GM19455 (cell line): ENCODE measurements around the gene GABRD.

ENCODE experiments used
- ATAC-seq: cut with Tn5 transposase; IDR thresholded peaks from one replicate; pipeline ENCODE4 v1.9.1; 2021; ENCODE audit not compliant: unreplicated experiment

Gene GABRD

DNA sequence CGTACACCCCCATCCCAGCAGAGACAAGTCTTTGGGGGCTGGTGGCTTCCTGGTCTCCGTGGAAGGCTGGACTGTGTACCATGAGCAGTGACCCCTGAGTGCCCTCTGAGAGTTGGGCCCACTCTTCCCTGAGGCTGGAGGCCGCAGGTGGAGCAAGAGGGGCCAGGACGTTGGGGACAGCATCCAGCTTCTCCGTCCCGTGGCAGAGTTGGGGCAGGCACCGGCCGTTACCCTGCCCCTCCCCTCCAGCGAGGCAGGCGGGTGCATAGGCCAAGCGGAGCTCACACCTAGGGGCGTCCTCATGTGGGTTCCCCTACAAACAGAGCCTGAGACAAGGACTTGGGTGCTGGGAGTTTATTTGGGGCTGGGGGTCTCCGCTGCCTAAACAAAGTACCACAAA, 14.0 kb downstream of the GABRD start:
- ATAC-seq = no peak

DNA sequence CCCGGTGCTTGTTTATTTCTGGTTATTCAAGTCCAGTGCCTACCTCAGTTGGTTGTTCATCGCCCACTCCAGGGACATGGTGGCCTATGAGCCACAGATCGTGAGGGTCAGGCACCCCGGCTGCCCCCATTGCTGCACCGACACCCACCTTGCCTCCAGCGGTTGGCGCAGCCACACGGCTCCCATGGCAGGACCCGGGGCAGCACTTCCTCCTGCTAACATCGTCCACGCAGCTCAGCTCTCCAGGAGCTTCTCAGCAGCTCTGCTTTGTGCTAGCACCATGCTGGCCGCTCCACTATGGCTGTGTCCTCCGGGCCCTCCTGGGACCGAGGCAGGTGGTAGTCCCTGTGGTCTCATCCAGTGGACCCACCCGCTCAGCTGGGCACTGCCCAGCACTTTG, 17.1 kb downstream of the GABRD start:
- no peak for ATAC-seq

- no peak for ATAC-seq
Observed at GRCh38 chr1:2037314-2037979, 18.3 kb downstream of the GABRD start.

DNA sequence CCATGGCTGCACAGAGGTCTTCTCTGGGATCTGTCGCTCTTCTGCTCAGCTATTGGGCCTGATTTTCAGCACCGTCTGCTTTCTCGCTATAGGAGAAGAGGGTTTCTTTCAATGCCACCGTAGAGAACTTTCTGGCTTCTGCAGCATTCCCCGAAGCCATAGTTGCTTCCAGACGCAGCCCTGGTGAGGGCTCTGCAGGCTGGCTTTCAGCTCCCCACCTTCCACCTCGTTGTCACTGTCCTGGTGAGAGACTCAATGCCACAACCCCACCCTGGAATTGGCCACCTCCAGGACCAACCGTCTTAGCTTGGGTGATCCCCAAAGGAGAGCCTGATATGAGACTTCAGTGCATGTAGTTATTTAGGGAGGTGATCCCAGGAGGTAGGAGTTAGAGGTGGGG, 19.1 kb downstream of the GABRD start:
- no peak for ATAC-seq

- ATAC-seq = no peak
Observed at GRCh38 chr1:2039251-2039650, 20.1 kb downstream of the GABRD start.

DNA sequence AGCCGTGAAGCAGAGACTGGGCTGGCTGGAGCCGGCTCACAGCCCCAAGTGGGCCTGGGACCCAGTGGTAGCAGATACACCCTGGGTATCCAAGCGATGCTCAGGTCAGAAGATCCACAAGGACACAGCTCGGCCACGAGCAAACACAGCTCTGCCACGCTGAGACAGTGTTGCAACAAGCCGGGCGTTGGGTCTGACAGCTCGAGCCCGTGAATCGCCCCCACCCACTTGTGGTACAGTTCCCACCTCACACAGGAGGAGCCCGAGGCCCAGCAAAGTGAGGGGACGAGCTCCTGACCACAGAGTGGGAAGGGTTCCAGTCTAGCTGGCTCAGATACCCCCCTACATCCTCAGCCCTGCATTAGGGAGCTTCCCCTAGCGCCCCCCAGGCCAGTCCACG, 22.2 kb downstream of the GABRD start:
- no peak for ATAC-seq

DNA sequence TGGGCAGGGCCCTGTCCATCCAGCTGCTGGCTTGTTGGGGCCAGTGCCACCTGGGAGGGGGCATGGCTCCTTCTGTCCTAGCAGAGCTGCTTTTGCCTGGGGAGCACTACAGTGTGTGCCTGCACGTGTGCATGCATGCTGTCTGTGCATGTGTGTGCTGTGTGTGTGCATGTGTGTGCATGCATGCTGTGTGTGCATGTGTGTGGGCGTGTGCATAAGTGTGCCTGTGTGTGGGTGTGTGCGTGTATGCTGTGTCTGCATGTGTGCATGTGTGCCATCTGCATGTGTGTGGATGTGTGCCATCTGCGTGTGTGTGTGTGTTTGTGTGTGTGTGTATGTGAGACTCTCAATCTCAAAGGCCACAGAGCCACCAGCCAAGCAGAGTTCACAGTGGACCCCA, 22.7 kb downstream of the GABRD start:
- ATAC-seq = no peak

GRCh38 chr1:2042830-2043773, 24.0 kb downstream of the GABRD start:
- no peak for ATAC-seq

- ATAC-seq = no peak
Observed at GRCh38 chr1:2043886-2044285, 24.7 kb downstream of the GABRD start.

DNA sequence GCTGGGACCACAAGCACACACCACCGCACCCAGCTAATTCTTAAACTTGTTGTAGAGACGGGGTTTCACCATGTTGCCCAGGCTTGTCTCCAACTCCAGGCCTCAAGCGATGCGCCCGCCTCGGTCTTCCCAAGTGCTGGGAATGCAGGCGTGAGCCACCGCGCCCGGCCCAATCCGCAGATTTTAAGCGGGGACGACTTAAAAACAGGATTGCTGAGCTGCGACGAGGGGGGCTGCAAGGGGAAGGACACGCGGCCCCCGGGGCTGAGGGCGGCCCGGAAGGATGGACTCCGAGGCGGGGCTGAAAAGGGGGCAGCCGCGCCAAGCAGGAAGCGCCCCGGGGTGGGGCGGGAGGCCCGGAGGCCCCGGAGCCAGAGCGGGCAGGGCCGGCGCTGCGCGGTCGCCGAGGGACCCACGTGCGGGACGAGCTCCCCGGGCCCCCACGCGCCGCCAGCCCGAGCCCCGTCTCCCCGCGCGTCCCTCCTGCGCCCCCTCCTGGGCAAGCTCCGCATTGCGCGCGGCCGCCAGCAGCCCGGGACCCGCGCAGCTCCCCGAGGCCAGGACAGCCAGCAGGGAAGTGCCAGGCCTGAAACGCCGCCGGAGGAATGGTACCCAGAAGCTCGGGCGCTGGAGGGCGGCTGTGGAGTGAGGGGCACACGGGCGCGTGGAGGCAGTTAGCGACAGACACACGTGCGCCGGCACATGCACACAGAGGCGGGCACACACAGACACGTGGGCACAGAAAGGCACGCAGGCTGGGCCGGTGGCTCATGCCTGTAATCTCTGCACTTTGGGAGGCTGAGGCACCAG, 25.6 kb downstream of the GABRD start:
- ATAC-seq = no peak

GRCh38 chr1:2045468-2046173, 26.5 kb downstream of the GABRD start:
- ATAC-seq = no peak

DNA sequence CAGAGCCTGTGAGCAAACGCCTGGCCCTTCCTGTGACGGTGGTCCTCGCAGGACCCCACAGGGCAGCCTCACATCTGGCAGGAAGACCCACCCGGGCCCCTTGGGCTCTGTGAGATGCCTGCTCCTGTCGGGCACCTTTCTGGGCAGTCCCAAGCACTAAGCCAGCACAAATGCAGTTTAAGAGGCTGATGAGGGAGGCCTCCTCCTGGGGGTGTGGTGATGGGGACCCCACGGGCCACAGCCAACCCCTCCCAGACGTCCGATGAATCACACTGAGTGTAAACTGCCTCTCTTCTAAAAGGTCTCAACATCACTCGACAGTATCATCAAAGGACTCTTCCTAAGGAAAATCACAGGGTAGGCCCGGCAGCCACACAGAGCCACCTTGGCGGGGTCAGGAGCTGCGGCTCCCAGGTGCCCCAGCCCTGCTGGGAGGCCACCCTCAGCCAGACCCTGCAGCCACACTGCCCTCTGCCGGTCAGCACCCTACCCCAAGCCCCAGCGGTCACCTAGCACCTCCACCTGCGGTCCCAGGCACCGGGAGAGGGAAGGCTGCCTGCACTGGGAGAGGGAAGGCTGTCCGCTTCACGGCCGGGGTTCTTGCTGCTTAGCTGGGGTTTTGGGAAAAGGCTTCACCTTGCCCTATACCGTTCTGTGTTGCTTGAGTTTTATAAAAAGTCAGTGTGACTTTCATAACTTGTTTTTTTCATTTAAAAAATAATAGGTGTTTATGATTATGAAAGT, 27.2 kb downstream of the GABRD start:
- ATAC-seq = no peak

DNA sequence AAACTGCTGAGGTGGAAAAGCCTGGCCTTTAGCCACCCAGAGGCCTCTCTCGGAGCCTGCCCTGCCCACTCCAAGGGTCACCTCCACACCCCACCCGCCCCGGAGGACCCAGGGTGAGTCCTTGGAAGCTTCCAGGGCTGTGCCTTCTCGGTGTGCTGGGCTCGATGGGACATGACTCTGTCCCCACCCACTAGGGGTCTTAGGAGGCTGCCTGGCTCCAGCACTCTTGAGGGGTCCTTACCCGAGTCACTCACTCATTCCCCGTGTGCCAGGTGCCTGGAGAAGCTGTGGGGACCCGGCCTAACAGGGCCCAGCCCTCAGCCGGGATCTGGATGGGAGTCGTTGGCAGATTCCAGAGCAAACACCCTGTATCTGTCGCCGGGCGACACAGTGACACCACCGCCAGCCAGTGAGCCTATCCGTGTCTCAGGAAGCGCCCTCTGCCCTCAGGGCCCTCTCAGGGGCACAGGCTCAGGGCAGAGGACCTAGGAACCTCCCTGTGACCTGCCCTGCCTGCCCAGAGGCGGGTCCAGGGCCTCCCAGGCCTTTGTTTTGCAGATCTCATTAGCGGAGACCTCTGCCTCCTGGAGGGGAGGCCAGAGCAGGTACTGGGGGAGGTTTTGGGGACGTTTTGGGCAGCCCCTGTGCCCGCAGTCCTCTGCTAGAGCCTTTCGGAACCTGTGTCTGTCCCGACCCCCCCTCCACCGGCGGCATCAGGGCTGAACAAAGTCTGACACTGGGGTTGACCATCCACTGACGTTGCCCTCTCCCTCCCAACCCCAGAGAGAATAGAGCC, 28.0 kb downstream of the GABRD start:
- ATAC-seq = no peak

DNA sequence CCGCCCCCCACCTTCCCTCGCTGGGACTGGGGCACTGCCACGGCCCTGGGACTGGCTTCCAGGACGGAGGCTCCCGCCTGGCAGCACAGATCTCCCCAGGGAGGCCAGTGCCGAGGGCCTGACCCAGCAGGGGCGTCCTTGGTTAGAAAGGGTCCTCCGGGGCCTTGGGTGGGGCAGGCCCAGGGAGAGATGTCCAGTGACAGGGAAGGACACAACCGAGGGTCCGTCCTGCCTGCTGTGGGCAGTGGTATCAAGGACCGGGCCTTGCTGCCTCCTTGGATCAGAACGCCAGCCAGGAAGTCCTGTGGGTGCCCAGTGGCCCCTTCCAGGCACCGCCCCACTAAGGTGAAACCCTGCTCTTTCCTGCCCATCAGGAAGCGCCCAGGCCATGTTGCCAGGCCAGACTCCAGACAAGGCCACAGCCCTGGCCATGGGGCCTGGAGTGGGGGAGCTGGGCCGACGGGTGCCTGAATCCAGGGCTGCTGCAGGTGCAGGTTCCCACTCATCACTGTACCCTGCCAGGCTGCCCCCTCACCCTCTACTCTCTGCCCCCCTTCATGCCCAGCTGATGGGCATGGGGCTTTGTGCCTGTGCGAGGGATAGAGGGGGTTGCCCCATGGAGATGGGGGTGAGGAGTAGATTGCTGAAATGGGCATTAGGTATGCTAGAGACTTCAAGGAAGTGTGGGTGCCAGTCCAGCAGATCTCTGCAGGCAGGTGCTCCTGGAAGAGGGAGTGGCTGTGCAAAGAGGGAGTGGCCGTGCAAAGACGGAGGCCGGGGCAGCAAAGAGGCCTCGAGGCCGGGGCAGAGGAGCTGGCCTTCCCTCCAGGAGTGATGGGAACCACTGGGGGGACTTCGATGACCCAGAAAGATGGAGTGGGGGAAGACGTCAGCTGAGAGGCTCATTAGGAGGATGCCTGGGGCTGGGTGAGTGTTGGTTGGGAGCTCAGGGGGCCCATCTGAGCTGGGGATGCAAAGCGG, 28.9 kb downstream of the GABRD start:
- ATAC-seq = no peak

- no peak for ATAC-seq
Observed at GRCh38 chr1:2049225-2049717, 30.1 kb downstream of the GABRD start.

DNA sequence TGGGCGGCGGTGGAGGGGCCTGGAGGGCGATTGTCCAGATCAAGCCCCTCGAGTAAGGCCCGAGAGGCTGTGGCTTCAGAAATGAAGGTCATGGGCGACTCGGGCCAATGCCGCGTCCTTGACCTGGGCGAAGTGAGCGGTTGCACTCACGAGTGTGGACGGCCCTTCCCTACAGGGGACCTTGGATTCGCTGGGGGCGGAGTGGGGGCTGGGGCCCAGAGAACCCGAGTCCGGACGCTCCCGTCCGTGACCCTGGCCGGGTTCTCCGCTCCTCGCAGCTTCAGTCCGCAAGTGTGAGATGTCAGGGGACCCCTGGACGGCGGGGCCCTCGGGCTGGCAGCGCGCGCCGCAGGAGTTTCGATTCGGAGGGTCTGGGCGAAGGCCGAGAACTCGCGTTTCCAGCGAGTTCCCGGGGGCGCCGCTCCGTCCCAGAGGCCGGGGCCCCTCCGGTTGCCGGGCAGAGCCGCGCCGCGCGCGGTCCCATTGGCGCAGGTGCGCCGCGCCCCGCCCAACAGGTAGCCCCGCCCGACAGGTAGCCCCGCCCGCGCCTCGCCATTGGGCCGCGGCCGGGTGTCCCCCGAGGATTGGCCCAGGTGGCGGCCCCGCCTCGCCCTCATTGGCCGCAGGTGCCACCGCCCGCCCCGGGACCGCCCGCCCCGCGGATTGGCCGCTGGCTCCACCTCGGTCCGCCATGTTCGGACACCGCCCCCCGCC, 30.7 kb downstream of the GABRD start, which contains the start of gene PRKCZ:
Gene PRKCZ, plus strand, starts transcription at position 694 of the 714 bp plus-strand sequence. CDS start 220 bp downstream, outside the sequence.
- ATAC-seq = peak; percentile 75

- ATAC-seq = no peak
Observed at GRCh38 chr1:2050461-2050792, 31.3 kb downstream of the GABRD start.
